HG03066 (cell line): ENCODE results near the gene GRM5.
"Not testable (repeated sequence)": the region's sequence is repeated elsewhere in the genome, so short reads cannot be mapped to it uniquely, and the experiment has no call there.

Source experiments
- ATAC-seq: cut with Tn5 transposase; IDR thresholded peaks from one replicate; pipeline ENCODE4 v1.9.1; 2021; ENCODE audit warnings: low read depth; ENCODE audit not compliant: unreplicated experiment

GRM5 gene

GRCh38 chr11:88515002-88515401, 550.8 kb downstream of the GRM5 start:
- no peak for ATAC-seq

- ATAC-seq: no peak
Measured at GRCh38 chr11:88511006-88511405, 554.8 kb downstream of the GRM5 start.

- ATAC-seq: no peak
Measured at GRCh38 chr11:88508759-88509581, 556.8 kb downstream of the GRM5 start.

- ATAC-seq: no peak
Measured at GRCh38 chr11:88508418-88508758, 557.4 kb downstream of the GRM5 start.

GRCh38 chr11:88507771-88508417, 557.9 kb downstream of the GRM5 start:
- ATAC-seq: no peak

GRCh38 chr11:88501541-88501940, 564.2 kb downstream of the GRM5 start:
- no peak for ATAC-seq

GRCh38 chr11:88495836-88496235, 569.9 kb downstream of the GRM5 start:
- no peak for ATAC-seq

- ATAC-seq: no peak
Measured at GRCh38 chr11:88494848-88495247, 570.9 kb downstream of the GRM5 start.

- ATAC-seq: no peak
Measured at GRCh38 chr11:88491674-88492073, 574.1 kb downstream of the GRM5 start.

GRCh38 chr11:88489030-88489429, 576.8 kb downstream of the GRM5 start:
- no peak for ATAC-seq

- ATAC-seq: no peak
Measured at GRCh38 chr11:88487646-88488045, 578.1 kb downstream of the GRM5 start.

GRCh38 chr11:88484873-88485621, 580.7 kb downstream of the GRM5 start:
- peak; percentile 81 for ATAC-seq

GRCh38 chr11:88482871-88483301, 582.9 kb downstream of the GRM5 start:
- no peak for ATAC-seq

GRCh38 chr11:88480223-88480622, 585.6 kb downstream of the GRM5 start:
- ATAC-seq: no peak

GRCh38 chr11:88478136-88478815, 587.5 kb downstream of the GRM5 start:
- no peak for ATAC-seq

- ATAC-seq: no peak
Measured at GRCh38 chr11:88475991-88476418, 589.8 kb downstream of the GRM5 start.

GRCh38 chr11:88474655-88475054, 591.1 kb downstream of the GRM5 start:
- no peak for ATAC-seq

- no peak for ATAC-seq
Measured at GRCh38 chr11:88469561-88470225, 596.1 kb downstream of the GRM5 start.

GRCh38 chr11:88464528-88464927, 601.3 kb downstream of the GRM5 start:
- ATAC-seq: no peak

GRCh38 chr11:88463301-88463700, 602.5 kb downstream of the GRM5 start:
- ATAC-seq: not testable (repeated sequence)
